HepG2 (cell line): Measurements from ENCODE around the gene LSM2. TPM values are rescaled to one million over a fixed set of nuclear protein-coding genes. Genes with fewer than 3 reads are reported as not detected.

Source experiments
- ATF7 ChIP-seq, 2 experiments: fragments of 450-650 bp in 1 of 2; sonication (generic) in 1 of 2; formaldehyde crosslinking in 1 of 2; IDR thresholded peaks; 2 replicates each; pipeline versions ENCODE4 v1.4.0 to v1.6.1; 2016 to 2020; ENCODE audit warnings: antibody characterized with exemption in 1 of 2, mild to moderate bottlenecking in 1 of 2, missing genetic modification reagents in 1 of 2
- BCL6 ChIP-seq: IDR thresholded peaks from 2 replicates; pipeline ENCODE4 v1.6.1; 2016; ENCODE audit warnings: missing genetic modification reagents, missing compliant biosample characterization
- CC2D1A ChIP-seq: sonication (generic); formaldehyde crosslinking; IDR thresholded peaks from 2 replicates; pipeline ENCODE4 v1.8.1; 2023; ENCODE audit warnings: mild to moderate bottlenecking, missing genetic modification reagents
- CHD2 ChIP-seq: IDR thresholded peaks from 2 replicates; pipeline ENCODE4 v1.6.1; 2011; ENCODE audit warnings: low read depth, low read length, improper control_type of control experiment
- DDIT3 ChIP-seq: sonication (generic); formaldehyde crosslinking; IDR thresholded peaks from 2 replicates; pipeline ENCODE4 v1.4.0; 2020; ENCODE audit warnings: mild to moderate bottlenecking, missing genetic modification reagents
- KDM1A ChIP-seq: IDR thresholded peaks from 2 replicates; pipeline ENCODE4 v1.6.1; 2016; ENCODE audit warnings: missing compliant biosample characterization
- MEF2D ChIP-seq: sonication (generic); formaldehyde crosslinking; IDR thresholded peaks from 2 replicates; pipeline ENCODE4 v1.5.1; 2020; ENCODE audit warnings: mild to moderate bottlenecking, missing genetic modification reagents
- POGK ChIP-seq: sonication (generic); formaldehyde crosslinking; conservative IDR thresholded peaks from 2 replicates; pipeline ENCODE4 v1.8.0; 2022; ENCODE audit warnings: mild to moderate bottlenecking, moderate library complexity, missing genetic modification reagents
- SP1 ChIP-seq, 2 experiments: fragments of 450-650 bp in 1 of 2; sonication (generic) in 1 of 2; formaldehyde crosslinking in 1 of 2; IDR thresholded peaks; 2 replicates each; pipeline versions ENCODE4 v1.4.0 to v1.6.1; 2016 to 2020; ENCODE audit warnings: missing genetic modification reagents in 1 of 2
- SRF ChIP-seq: IDR thresholded peaks from 2 replicates; pipeline ENCODE4 v1.6.1; 2011; ENCODE audit warnings: mild to moderate bottlenecking, low read depth, low read length, moderate library complexity
- TGIF2 ChIP-seq: IDR thresholded peaks from 2 replicates; pipeline ENCODE4 v1.6.1; 2016; ENCODE audit warnings: control low read depth, missing compliant biosample characterization
- THAP7 ChIP-seq: sonication (generic); formaldehyde crosslinking; IDR thresholded peaks from 2 replicates; pipeline ENCODE4 v1.8.1; 2023; ENCODE audit warnings: mild to moderate bottlenecking, missing genetic modification reagents
- THAP9 ChIP-seq: sonication (generic); formaldehyde crosslinking; IDR thresholded peaks from 2 replicates; pipeline ENCODE4; 2020; ENCODE audit warnings: missing genetic modification reagents, mild to moderate bottlenecking, borderline replicate concordance
- TRIM22 ChIP-seq: fragments of 450-650 bp; IDR thresholded peaks from 2 replicates; pipeline ENCODE4 v1.6.1; 2017
- ZFP62 ChIP-seq: sonication (generic); formaldehyde crosslinking; IDR thresholded peaks from 2 replicates; pipeline ENCODE4 v1.4.0; 2020; ENCODE audit warnings: missing genetic modification reagents
- ZNF10 ChIP-seq: sonication (generic); formaldehyde crosslinking; IDR thresholded peaks from 2 replicates; pipeline ENCODE4 v1.4.0; 2020; ENCODE audit warnings: mild to moderate bottlenecking, low read depth, missing genetic modification reagents, borderline replicate concordance
- ZNF17 ChIP-seq: sonication (generic); formaldehyde crosslinking; IDR thresholded peaks from 2 replicates; pipeline ENCODE4 v1.5.0; 2020; ENCODE audit warnings: mild to moderate bottlenecking, missing genetic modification reagents
- ZNF362 ChIP-seq: sonication (generic); formaldehyde crosslinking; IDR thresholded peaks from 2 replicates; pipeline ENCODE4 v1.4.0; 2020; ENCODE audit warnings: missing genetic modification reagents, mild to moderate bottlenecking, borderline replicate concordance
- ZNF784 ChIP-seq: sonication (generic); formaldehyde crosslinking; IDR thresholded peaks from 2 replicates; pipeline ENCODE4 v1.5.1; 2020; ENCODE audit warnings: missing genetic modification reagents, mild to moderate bottlenecking, borderline replicate concordance
- ZNF816 ChIP-seq: sonication (generic); formaldehyde crosslinking; IDR thresholded peaks from 2 replicates; pipeline ENCODE4 v1.8.0; 2022; ENCODE audit warnings: missing genetic modification reagents, mild to moderate bottlenecking, borderline replicate concordance
- polyA plus RNA-seq, 8 experiments: library from polyadenylated mRNA; depleted of rRNA in 3 of 8; stranded (reverse) in 7 of 8; unstranded in 1 of 8; fragments of >200 nt; fragmentation: Illumina TruSeq in 4 of 8; extraction: Trizol in 4 of 8; gene quantifications; 2 replicates each; pipeline versions ENCODE4 v1.2.1 to v1.2.3, GENCODE V29; 2011 to 2016; ENCODE audit warnings: low read depth in 4 of 8, missing spikeins in 1 of 8, mixed read lengths in 1 of 8; ENCODE audit not compliant: insufficient read depth in 1 of 8
- total RNA-seq, 5 experiments: library from RNA; depleted of rRNA; stranded (reverse); fragments of >200 nt; fragmentation: Illumina TruSeq; extraction: Trizol; gene quantifications; 2 replicates each; pipeline ENCODE4 v1.2.3, GENCODE V29; 2016; ENCODE audit warnings: low read depth in 1 of 5

The LSM2 gene
- total and polyA plus RNA-seq, 2 of the 13 experiments (the other 11 are each of a cell fraction or from before 2014, with no cell fraction given), result 69.4 to 90.5 TPM

- TF ChIP-seq THAP9 (peak; percentile 27; the same call in 1 of the 2 replicates), THAP7 (CRISPR knock-in tag) (no peak), SP1 (IDR thresholded peaks at IDR 0.05) (no peak), SP1 (CRISPR knock-in tag; IDR thresholded peaks at IDR 0.05) (no peak), ZNF10 (CRISPR knock-in tag) (no peak), CHD2 (no peak), ZNF17 (CRISPR knock-in tag) (no peak), KDM1A (CRISPR knock-in tag) (no peak), POGK (CRISPR knock-in tag) (no peak), ZNF362 (CRISPR knock-in tag) (no peak), BCL6 (CRISPR knock-in tag) (no peak), ATF7 (IDR thresholded peaks at IDR 0.05) (no peak), ATF7 (CRISPR knock-in tag; IDR thresholded peaks at IDR 0.05) (0 out of 2 replicates have a peak, but pooled peaks have one; percentile 51), TGIF2 (no peak), ZNF784 (CRISPR knock-in tag) (no peak), SRF (no peak), DDIT3 (CRISPR knock-in tag) (no peak), ZFP62 (CRISPR knock-in tag) (no peak), ZNF816 (CRISPR knock-in tag) (no peak), MEF2D (CRISPR knock-in tag) (no peak), TRIM22 (no peak), CC2D1A (CRISPR knock-in tag) (no peak)
Measured at GRCh38 chr6:31762878-31763618, 43.7 kb downstream of the LSM2 start (continued).
